Mononuclear cell (primary cell): Measurements from ENCODE around the gene PTPRN2. TPM values are rescaled to one million over a fixed set of nuclear protein-coding genes. Genes with fewer than 3 reads are reported as not detected.

Source experiments
- H3K27me3 ChIP-seq: 2 replicates; pipeline ENCODE4 v1.6.0; 2011; ENCODE audit warnings: low read length, control low read depth; ENCODE audit not compliant: insufficient read depth
- H3K4me1 ChIP-seq: 2 replicates; pipeline ENCODE4 v1.5.1; 2011; ENCODE audit warnings: mild to moderate bottlenecking, low read length, control low read depth; ENCODE audit not compliant: insufficient read depth
- H3K4me3 ChIP-seq: 2 replicates; pipeline ENCODE4 v1.5.1; 2011; ENCODE audit warnings: mild to moderate bottlenecking, low read length, moderate library complexity
- H3K9me3 ChIP-seq: 2 replicates; pipeline ENCODE4 v1.5.1; 2011; ENCODE audit warnings: low read depth, mild to moderate bottlenecking, control low read depth, low read length
- total RNA-seq: library from RNA; depleted of rRNA; stranded (reverse); fragments of >200 nt; gene quantifications from one replicate; pipeline ENCODE4 v1.2.3, GENCODE V29; 2012

Gene PTPRN2
- total RNA-seq, 1 donor: 0.31 TPM

DNA sequence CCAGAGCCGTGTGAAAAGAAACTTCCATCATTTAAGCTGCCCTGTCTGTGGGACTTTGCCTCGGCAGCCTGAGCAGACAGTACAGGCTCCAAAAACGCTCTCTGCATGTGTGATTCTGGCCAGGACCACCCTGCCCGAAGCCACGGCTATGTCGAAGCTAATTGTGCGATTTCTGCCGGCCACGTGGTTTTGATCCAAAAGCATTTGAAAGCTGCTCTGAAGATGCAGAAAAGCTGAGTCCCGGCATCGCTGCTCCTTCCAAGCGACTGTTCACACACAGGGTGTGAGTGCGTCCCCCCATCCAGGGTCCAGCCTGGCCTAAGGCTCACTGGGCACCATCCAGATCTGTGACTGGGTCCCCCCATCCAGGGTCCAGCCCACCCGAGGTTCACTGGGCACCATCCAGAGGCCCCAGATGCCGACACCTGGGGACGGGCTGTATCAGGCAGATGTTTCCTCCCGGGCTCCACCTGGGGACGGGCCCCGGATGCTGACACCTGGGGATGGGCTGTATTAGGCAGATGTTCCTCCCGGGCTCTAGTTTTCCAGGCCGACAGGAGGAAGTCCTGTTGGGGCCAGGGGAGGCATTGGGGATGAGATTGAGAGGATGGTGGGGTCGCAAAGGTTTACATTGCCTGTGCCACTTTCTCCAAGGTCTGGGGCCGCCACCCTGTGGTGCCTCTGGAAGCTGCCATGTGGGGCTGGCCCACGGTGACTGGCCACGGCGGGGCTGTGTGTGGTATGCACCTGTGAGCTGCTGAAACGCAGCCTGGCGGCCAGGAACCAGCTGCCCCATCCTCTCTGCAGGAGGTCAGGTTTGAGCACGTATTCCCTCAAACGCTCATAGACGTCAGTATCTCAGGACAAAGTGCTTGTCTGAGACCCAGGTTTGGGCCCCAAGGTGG, 723.5 kb downstream of the PTPRN2 start:
- Histone ChIP-seq H3K4me3 (no peak overlapping the region), H3K27me3 (no peaks in the 10 kb centered on the region), H3K9me3 (no peaks in the 10 kb centered on the region), H3K4me1 (no peaks in the 10 kb centered on the region)

DNA sequence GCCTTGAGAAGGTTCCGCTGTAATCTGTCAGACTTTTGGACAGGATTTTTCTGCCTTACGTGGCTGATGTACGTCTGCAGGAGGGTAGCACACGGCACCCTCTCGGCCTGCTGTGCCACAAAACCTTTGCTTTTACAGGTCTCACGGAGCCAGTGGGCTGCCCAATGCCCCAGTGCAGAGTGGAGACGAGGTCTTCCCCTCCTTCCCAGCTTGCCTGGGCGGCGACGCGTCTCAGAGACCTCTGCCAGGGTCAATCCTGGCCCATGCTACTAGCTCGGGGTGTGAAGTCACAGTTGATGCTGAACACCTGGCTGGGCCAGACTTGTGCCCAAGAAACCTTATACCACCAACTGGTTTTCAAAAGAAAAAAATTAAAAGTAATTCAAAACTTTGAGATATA, 724.4 kb downstream of the PTPRN2 start:
- Histone ChIP-seq H3K4me1 (no peaks in the 10 kb centered on the region), H3K27me3 (no peaks in the 10 kb centered on the region), H3K4me3 (no peak overlapping the region), H3K9me3 (no peaks in the 10 kb centered on the region)

DNA sequence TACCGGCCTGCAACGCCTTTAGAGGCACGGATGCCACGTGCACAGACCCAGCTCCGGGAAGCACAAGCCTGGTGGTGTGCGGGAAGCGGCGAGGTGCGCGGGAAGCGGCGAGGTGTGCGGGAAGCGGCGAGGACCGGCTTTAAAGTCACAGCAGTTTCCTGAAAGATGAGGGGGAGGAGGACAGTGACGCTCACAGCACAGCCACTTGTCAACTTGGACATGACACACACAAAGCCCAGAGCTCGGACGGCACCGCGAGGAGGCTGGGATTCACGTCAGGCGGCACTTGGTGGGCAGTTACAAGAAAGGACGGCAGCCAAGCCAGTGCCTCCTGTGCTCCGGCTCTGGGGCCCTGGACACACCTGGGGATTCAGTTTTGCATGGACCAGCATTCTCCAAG, 724.9 kb downstream of the PTPRN2 start:
- Histone ChIP-seq H3K4me1 (no peaks in the 10 kb centered on the region), H3K27me3 (no peaks in the 10 kb centered on the region), H3K4me3 (no peak overlapping the region), H3K9me3 (no peaks in the 10 kb centered on the region)

DNA sequence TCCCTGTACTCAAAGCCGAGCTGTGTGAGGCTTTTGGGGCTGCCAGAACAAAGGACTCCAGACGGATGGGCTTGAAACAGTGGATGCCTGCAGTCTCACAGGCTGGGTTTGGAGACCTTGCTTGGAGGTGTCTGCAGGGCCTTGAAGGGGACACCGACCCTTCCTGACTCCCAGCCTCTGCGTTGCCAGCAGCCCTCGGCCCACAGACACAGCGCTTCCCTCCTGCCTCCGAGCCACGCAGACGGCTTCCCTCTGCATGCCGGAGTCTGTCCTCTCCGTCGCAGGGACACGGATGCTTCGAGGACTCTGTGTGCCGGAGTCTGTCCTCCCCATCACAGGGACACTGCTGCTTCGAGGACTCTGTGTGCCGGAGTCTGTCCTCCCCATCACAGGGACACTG, 726.1 kb downstream of the PTPRN2 start:
- H3K4me3 ChIP-seq: no peak overlapping the region
- peaks cover under 1% of the 10 kb centered on the region for H3K4me1 ChIP-seq
- no peaks in the 10 kb centered on the region for H3K27me3 ChIP-seq
- H3K9me3 ChIP-seq: no peaks in the 10 kb centered on the region

DNA sequence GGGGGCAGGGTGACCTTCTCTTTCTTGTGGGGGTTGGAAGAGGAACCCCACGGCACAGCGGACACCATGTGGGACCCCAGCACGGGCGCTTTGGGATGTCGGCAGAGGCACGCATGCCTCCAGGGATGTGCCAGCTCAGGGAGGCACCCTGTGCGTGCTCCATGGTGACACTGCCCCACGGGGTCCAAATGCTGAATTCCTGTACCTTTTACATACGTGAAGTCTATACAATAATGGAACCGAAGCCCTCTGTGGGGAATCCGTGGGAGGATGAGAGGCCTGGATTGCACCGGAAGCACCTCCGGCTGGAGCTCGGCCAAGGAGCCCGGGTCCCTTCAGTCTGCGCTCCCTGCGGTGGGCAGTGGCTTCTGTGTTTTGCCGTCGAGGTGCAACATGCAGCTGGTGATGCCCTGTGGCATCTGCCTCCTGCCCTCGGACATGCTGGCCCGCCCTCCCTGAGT, 726.6 kb downstream of the PTPRN2 start:
- H3K27me3 ChIP-seq: no peaks in the 10 kb centered on the region

DNA sequence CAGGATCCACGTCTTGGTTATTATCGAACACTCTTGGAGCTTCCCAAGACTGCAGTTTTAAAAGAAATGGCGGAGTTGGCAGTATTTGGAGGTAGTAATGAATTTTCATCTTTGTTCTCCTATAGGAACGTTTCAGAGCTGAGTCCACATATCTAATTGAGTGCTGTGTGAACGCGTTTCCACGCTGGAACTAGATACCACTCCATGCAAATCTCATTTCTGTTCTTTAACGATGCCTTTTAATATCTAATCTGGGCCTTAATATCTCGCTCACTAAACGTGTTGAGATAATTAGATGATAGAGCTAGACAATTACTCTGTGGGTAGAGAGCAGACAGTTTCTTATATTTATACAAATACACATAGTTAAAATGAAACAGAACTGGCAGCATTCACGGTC, 727.2 kb downstream of the PTPRN2 start:
- no peaks in the 10 kb centered on the region for H3K27me3 ChIP-seq
- H3K9me3 ChIP-seq: no peaks in the 10 kb centered on the region
- peaks cover 12% of the 10 kb centered on the region for H3K4me1 ChIP-seq
- H3K4me3 ChIP-seq: no peak overlapping the region

More for the DNA sequence above, 726.6 kb downstream of the PTPRN2 start:
- Histone ChIP-seq H3K9me3 (no peaks in the 10 kb centered on the region), H3K4me1 (peaks cover 6% of the 10 kb centered on the region), H3K4me3 (no peak overlapping the region)

DNA sequence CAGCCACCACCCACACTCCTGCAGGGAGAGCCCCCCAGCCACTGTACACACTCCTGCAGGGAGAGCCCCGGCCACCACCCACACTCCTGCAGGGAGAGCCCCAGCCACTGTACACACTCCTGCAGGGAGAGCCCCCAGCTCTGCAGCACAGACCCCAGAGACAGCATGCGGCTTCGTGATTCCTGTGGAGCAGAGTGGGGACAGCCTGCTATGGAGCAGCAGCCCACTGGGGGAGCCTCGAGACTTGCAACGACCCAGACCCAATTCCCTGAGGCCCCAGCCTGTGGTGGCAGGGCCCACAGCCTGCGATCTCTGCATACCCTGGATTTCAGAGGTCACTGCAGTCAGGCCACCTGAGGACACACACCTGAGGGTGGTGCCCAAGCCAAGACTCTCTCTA, 727.7 kb downstream of the PTPRN2 start:
- Histone ChIP-seq H3K27me3 (no peaks in the 10 kb centered on the region), H3K9me3 (no peaks in the 10 kb centered on the region), H3K4me1 (peaks cover 17% of the 10 kb centered on the region), H3K4me3 (no peak overlapping the region)

DNA sequence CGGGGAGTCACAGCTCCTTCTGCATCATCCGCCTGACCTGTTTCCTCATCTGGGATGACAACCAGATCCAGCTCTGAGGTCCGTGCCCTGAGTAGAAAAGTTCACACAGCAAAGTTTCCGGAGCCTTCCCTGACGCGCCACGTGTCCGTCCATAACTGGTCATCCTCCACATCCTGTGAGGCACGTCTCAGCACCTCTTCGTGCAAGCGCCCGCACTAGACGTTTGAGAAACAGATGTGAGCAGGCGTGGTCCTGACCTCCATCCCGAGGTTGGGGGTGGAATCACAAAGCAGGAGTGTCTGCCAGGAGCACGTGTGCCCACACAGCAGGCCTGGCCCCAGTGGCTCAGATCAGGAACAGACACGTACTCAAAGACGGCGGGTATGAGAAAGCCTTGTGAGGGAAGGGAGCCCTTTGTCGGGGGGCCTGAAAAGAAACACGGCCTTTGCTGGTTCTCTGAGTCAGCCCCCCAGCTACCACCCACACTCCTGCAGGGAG, 730.0 kb downstream of the PTPRN2 start:
- H3K9me3 ChIP-seq: no peaks in the 10 kb centered on the region
- peaks cover 38% of the 10 kb centered on the region for H3K4me1 ChIP-seq
- H3K27me3 ChIP-seq: no peaks in the 10 kb centered on the region
- no peak overlapping the region for H3K4me3 ChIP-seq

DNA sequence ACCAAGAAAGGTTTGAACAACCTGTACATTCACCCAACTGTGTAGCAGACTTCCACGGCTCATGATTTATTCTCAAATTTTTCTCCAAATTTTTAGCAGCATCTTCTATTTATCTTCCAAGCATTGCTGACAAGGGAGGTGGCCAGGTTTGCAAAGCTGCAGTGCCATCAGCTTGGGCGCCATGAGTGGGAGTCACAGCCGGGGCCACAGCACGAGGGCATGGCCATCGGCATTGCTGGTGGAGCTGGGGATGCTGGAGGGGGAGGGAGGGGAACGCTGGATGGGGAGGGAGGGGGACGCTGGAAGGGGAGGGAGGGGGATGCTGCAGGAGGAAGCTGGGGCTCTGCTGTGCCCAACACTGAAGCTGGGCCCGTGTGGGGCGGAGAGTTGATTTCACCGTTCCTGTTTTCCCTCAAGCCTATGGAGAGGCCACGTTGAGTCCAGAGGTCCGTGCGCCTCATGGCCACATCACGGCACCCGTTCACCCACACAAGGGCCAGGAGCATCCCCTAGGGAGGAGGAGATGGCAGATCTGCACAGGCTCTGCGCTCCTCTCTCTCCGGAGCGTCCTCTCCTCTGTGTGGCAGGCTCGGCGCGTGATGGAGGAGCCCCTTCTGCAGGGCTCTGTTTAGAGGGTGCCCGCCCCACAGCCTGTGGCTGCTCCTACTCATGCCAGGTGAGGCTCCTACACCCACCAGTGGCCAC, 730.6 kb downstream of the PTPRN2 start:
- Histone ChIP-seq H3K4me1 (peaks cover 44% of the 10 kb centered on the region), H3K27me3 (no peaks in the 10 kb centered on the region), H3K9me3 (no peaks in the 10 kb centered on the region), H3K4me3 (no peak overlapping the region)

DNA sequence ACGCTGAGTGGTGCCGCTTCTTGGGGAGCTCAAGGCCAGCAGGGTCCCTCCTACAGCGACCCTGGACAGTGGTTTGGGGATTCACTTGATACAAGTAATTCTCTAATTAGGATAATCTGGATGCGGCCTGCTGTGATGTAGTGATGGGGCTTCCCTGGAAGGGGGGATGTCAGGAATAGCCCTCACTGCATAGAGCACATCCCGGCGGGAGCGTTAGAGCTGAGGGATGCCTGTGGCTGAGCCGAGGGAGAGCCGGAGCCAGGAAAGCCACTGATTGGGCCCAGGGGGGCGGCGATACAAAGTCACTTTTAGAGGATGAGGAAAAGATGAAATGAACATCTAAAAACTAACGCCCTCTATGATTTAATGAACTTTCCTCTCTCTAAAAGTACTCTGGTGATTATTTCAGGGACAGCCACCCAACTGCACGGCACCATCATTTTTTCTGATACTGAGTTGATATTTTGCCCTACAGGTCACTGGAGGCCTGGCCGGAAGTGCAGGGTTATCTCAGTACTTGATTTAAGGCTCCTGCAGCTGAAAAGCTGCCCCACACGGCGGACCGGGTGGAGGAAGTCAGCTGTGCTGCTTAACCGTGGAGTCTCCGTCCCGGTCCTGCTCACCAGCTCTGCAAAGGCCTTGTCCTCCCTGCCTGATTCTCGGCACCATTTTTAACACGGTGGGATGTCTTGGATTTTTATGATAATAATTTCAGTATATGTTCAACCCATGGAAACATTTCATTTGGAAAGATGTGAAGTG, 732.0 kb downstream of the PTPRN2 start:
- Histone ChIP-seq H3K4me1 (peaks cover 55% of the 10 kb centered on the region), H3K4me3 (peak overlapping the region; percentile 1), H3K9me3 (no peaks in the 10 kb centered on the region), H3K27me3 (no peaks in the 10 kb centered on the region)

DNA sequence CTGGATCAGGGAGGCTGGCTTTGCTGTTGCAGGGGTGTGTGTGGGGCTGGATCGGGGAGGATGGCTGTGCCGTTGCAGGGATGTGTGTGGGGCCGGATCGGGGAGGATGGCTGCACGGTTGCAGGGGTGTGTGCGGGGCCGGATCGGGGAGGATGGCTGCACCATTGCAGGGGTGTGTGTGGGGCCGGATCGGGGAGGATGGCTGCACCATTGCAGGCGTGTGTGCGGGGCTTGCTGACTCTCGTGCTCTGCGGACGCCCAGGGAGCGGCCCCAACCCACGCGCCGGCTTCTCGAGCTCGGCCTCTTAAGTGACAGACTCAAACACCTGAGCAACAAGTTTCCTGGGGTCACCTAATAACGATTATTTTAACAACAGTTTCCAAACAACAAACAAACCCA, 732.6 kb downstream of the PTPRN2 start:
- Histone ChIP-seq H3K9me3 (no peaks in the 10 kb centered on the region), H3K27me3 (no peaks in the 10 kb centered on the region), H3K4me3 (peak overlapping the region; percentile 24), H3K4me1 (peaks cover 55% of the 10 kb centered on the region)

DNA sequence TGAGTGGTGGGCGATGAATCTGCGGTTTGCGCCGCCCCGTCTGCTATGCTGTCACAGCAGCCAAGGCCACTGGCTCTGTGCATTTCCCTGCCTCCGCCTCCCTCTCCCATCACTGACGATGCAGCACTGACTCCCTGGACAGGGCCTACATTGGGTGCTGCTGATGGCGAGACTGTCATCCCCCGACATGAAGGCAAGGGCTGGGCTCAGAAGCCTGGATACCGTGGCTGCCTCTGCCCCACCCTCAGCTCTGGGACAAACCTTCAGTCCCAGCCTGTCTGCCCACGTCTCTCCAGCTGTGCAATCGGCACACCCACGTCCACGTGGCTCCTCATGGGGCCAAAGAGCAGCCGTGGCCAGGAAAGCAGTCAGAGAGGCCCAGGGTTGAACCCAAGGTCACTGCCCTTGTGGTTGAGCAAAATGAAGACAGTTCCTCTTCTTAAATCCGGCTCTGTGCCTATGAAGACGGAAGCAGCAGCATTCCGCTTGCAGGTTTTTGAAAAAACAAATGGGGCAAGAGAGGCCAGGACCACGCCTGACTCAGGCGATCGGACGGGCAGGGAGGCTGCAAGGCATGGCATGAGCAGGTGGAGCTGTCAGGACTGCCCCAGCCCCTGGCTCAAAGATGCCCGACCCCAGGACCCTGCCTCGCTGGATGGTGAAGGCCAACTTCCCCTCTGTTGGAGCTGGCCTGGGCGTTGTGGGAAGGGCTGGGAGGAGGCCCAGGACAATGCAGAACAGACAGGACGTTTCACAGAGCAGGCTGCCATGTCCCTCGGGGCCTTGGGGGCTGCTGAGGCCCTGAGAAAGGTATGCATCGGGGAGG, 733.3 kb downstream of the PTPRN2 start:
- Histone ChIP-seq H3K4me1 (peaks cover 55% of the 10 kb centered on the region), H3K27me3 (no peaks in the 10 kb centered on the region), H3K9me3 (no peaks in the 10 kb centered on the region), H3K4me3 (peak overlapping the region; percentile 24)

DNA sequence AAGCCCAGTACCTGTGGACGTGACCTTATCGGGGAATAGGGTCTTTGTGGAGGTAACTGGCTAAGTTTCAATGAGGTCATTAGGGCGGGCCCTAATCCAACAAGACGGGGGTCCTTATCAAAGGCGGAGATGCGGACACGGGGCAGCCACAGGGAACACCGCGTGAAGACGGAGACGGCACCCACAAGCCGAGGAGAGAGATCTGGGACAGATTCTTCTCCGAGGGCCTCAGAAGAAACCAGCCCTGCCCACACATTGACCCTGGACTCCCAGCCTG, 733.9 kb downstream of the PTPRN2 start:
- Histone ChIP-seq H3K27me3 (no peaks in the 10 kb centered on the region), H3K9me3 (no peaks in the 10 kb centered on the region), H3K4me1 (peaks cover 55% of the 10 kb centered on the region)

DNA sequence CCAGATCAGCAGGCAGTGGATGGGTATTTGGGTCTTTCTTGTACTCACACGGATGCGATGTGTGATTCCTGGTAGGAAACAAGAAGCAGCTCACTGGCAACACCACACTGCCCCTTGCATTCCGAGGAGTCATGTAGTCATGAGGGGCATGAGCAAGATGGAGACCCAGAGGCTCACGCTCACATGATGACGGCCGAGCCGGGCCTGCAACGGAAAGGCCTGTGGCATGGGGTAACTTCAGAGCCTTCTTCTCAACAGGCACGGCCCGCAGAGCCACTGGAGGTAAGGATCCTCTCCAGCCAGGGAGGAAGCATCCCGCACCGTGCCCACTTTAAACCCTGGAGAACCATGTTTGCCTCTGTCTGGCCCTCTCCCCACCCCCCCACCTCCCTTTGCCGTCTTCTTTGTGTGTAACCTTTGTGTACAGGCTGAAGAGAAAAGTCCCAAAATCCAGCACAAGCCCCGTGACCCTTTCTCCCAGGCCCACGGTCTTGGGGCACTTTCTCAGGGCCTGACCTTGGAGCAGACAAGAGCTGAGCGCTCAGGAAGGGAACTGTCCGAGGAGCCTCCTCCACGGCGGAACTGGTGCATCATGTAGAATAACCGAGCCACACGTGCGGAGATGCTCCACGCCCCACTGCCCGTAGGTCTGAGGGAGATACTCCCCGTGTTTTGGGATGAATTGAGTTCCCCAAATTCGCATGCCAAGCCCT, 734.4 kb downstream of the PTPRN2 start:
- H3K9me3 ChIP-seq: no peaks in the 10 kb centered on the region
- H3K4me1 ChIP-seq: peaks cover 55% of the 10 kb centered on the region
- no peaks in the 10 kb centered on the region for H3K27me3 ChIP-seq
- no peak overlapping the region for H3K4me3 ChIP-seq

More for the DNA sequence above, 733.9 kb downstream of the PTPRN2 start:
- no peak overlapping the region for H3K4me3 ChIP-seq
